Measurements from ENCODE around the gene F2RL2.

The F2RL2 gene

GRCh38 chr5:76582230-76583162 lies 40.7 kb downstream of the F2RL2 start:
- DNase-seq = peak; percentile 87 to 90

- DNase-seq = no peak
Measured at GRCh38 chr5:76580981-76581380, 42.2 kb downstream of the F2RL2 start.

GRCh38 chr5:76579166-76579937 lies 43.9 kb downstream of the F2RL2 start:
- DNase-seq = peak; percentile 42 to 52

GRCh38 chr5:76576996-76577395 lies 46.2 kb downstream of the F2RL2 start:
- no peak for DNase-seq

GRCh38 chr5:76576450-76576849 lies 46.8 kb downstream of the F2RL2 start:
- DNase-seq = no peak

- peak; percentile 38 to 47 for DNase-seq
Measured at GRCh38 chr5:76571559-76571958, 51.6 kb downstream of the F2RL2 start.

GRCh38 chr5:76570153-76570552 lies 53.0 kb downstream of the F2RL2 start:
- no peak for DNase-seq
